GM19035 (cell line): ENCODE results near the gene SERTAD4.

Source experiments
- ATAC-seq: cut with Tn5 transposase; IDR thresholded peaks from one replicate; pipeline ENCODE4 v1.9.1; 2021; ENCODE audit not compliant: unreplicated experiment

The SERTAD4 gene

GRCh38 chr1:210231846-210232510, 618 bp upstream of the SERTAD4 start:
- ATAC-seq: no peak

GRCh38 chr1:210233216-210233494, 559 bp downstream of the SERTAD4 start:
- ATAC-seq: no peak

GRCh38 chr1:210233495-210234328, 1.1 kb downstream of the SERTAD4 start:
- ATAC-seq: no peak

DNA sequence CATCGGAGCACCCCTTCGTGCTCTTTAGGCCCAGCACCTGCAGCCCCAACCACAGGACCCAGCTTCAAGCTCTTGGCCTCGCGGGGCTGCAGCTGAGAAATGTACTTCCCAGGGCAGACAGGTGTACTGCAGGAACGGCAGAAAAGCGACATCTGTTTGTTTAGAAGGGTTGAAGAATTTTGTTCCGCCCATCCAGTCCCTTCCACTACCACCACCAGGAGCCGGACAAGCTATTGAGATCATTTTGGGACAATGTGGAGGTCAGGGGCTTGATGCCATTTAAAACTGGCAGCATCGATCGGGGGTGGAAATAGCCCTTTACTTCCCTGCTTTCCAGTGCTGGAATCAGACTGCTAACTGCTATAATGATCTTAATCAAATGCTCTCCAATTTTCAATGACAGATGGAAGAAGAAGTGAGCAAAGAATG, 1.7 kb downstream of the SERTAD4 start:
- ATAC-seq: no peak

DNA sequence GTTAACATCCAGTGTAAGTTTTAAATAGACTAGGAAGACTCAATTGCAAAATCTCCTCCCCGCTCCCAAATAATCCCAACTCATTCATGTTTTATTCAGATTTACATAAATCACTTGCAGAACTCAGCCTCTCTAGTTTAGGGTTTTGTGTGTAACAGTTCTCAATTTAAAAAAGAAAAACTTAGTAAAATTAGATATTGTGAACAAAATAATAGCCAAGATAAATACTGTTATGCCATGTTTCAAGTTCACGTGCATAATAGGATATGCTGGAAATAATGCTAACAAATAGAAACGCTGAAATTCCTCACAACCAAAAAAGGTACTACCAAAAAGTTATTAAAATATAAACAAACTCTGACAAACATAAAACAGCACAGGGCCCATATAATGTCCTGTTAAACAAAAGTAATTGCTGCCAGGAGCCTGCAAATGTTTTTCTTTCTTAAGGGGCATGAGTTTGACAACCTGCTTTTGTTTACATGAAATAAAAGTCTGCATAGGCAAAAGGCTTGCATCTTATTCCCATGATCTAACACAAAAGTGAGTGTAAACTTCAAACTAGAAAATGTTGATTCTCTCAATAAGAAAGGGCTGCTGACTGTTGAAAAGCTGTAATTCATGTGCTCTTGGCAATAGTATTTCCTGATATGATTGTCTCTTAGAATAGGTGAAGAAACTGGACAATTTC, 2.9 kb downstream of the SERTAD4 start:
- no peak for ATAC-seq

- ATAC-seq: no peak
These were observed 3.8 kb downstream of the SERTAD4 start for GRCh38 chr1:210236386-210236839.

GRCh38 chr1:210236840-210237409, 4.3 kb downstream of the SERTAD4 start:
- no peak for ATAC-seq

- no peak for ATAC-seq
These were observed 4.9 kb downstream of the SERTAD4 start for GRCh38 chr1:210237479-210237878.

- no peak for ATAC-seq
These were observed 5.4 kb downstream of the SERTAD4 start for GRCh38 chr1:210237981-210238380.

DNA sequence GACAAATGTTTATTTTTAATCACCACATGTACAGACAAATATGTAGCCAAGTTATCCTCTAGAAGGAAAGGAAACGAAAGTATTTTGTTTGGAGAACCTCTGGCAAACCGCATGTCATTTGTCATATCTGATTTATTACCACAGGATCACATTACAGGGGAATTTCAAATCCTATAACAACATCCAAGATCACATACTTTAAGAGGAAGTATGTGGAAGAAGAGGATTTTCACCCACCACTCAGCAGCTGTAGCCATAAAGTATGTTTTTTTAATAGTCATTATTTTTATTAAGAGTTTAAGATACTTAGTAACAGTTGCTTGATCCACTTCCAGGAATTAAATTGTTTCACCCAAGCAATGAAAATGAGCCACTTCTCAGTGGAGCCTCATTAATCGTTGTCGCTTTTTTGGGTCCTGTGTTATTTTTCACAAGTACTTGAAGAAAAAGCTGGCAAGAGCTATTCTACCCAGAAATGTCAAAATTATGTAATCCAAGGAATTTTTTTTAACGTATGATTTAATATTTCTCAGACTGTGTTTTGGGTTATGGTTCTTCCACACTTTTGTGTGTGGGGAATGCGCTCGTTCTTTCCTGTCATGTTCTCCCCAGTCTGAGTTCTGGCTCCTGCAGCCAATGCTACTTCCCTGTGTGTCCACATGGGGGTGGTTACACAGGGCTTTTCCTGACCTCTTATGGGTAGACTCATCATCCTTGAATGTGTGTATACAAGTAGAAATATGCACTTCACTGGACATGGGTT, 6.9 kb downstream of the SERTAD4 start:
- ATAC-seq: no peak

- no peak for ATAC-seq
These were observed 8.5 kb downstream of the SERTAD4 start for GRCh38 chr1:210241121-210241520.

GRCh38 chr1:210244746-210245367, 12.3 kb downstream of the SERTAD4 start:
- ATAC-seq: no peak

- peak; percentile 54 for ATAC-seq
These were observed 13.9 kb downstream of the SERTAD4 start for GRCh38 chr1:210246447-210246846.

DNA sequence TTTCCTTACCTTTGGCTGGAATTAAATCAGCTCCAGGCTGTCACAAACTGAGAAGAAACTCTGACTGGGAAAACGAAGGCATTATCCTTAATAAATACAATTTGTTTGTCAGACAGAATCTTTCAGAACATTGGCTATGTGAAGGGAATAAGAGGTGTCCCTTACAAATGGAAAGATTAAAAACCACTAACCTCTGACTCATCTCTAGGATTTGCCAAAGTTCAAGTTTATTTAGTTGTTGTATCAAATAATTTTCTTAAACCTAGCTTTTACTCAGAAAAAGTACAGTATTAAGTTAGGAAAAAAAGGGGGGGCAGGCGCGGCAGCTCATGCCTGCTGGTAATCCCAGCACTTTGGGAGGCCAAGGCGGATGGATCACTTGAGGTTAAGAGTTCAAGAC, 15.7 kb downstream of the SERTAD4 start:
- ATAC-seq: no peak

DNA sequence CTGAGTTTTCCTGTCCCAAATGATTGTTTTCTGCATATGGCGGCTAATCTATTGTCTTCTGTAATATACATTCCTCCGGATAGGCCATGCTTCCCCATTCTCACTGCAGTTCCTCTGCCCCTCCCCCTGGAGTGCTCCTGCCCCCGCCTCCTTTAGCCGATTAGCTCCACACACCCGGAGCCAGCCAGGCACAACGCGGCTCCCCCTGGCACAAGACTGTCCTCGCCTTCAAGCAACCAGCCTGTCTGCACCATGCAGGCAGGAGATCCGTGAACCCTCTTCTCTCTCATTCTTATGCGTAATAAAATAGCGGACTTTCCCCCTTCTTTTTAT, 18.0 kb downstream of the SERTAD4 start:
- no peak for ATAC-seq

DNA sequence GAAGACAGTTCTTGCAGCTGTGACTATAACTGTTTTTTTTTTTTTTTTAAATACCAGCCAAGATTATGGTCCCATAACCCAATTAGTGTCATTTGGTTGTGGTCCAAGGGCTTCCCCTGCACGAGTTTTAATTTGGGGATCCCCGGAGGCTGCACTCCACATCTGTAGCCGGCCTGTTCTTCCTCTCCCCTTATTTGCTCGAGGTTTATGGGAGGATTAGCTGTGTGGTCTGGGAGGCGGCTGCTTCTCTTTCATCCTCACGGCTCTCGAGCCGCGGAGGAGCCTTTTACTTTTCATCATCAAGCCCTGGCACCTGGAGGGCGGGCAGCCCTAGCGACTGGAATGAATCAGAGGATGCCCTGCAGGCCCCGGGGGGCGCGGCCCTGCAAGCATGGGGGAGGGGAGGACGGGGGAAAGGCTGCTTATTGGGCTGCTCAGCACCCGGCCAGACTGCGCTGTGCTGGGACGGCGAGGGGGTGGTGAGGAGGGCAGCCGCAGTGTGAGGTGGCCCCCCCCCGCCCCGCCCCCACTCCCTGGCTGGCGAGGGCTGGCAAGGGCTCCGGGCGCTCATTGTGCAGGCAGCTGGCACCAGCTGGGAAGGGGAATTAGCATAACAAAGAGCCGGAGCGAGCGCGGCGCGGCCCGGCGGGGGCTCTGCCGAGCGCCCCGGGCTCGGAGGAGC, 18.5 kb downstream of the SERTAD4 start:
- no peak for ATAC-seq

DNA sequence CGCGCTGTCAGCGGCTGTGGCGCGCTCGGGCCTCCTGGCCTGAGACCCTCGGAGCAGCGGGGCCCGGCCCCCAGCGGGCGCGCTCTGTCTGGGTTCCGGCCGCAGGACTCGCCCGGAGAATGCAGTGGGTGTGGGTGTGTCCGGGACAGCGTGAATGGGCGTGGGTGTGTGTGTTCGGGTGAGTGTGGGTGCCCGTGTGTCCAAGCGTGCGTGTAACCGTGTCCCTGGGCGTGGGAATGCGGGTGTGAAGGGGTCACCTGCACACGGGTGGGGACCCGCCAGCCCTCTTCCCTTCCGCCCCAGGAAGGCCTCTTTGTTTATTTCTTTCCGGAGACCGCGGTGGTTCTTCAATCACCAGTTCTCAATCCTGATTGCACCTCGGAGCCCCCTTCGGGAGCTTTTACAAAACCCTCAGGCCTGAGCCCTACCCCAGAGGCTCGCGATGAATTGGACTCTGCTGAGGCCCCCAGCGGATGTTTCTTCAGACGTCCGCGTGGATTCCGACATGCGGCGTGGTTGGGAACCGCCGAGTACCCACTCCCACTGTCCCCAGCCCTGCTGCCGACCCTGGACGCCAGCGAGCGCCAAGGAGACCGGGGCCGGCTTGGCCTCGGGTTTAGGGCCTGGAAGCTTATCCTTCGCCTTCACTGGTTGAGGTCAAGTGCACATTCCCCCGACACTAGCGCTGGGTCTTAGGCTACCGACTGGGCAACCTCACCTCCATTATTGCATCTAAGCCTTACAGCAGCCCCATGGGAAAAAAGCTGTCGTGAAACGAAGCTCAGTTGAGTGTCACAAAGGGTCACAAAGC, 19.3 kb downstream of the SERTAD4 start:
- no peak for ATAC-seq

- no peak for ATAC-seq
These were observed 20.0 kb downstream of the SERTAD4 start for GRCh38 chr1:210252621-210253051.

GRCh38 chr1:210254298-210254697, 21.7 kb downstream of the SERTAD4 start:
- no peak for ATAC-seq
